ENCODE measurements around the gene DLEC1.
"Not testable (repeated sequence)": the region's sequence is repeated elsewhere in the genome, so short reads cannot be mapped to it uniquely, and the experiment has no call there.

DLEC1 gene

DNA sequence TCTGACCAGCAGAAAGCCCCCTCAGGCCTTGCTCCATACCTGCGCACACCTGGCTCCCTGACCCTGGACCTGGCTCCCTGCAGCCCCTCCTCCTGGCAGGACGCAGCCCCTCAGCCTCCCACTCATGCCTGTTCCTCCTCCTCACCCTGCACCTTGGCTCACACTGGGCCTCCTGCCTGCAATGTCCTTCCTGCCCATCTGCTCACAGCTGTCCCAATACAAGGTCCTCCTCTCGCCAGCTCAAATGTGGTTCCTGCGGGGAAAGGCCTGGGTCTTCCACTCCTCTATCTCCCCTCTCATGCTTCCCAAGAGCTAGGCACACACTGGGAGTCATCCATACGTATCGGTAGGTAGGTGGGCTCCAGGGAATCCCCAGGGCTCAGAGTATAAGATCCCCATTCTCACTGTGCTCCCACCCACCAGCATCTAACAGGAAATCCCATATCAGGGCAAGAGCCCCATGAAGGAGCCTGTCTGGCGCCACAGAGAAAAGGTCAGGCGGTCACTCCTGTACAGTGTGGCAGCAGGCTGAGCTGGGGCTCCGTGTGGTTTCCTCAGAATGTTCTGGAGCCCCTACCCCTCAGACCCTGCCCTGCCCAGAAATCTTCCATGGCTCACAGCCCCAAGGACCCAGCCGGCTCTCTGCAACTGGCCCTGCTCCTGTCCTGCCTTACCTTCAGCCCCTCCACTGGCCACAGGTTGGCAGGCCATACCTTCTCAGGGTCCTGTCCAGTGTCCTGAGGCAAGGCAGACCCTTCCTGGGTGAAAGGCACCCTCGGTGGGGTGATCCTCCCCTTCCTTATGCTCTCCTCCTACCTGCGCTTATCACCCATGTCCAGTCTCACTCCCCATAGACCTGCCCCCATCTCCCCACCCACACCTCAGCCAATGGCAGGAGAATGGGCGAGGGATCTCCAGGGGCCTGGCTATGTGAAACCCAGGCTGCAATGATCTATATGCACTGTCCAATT, 20.4 kb upstream of the DLEC1 start:
- no peak for DNase-seq (ENCODE audit: low spot score)

DNA sequence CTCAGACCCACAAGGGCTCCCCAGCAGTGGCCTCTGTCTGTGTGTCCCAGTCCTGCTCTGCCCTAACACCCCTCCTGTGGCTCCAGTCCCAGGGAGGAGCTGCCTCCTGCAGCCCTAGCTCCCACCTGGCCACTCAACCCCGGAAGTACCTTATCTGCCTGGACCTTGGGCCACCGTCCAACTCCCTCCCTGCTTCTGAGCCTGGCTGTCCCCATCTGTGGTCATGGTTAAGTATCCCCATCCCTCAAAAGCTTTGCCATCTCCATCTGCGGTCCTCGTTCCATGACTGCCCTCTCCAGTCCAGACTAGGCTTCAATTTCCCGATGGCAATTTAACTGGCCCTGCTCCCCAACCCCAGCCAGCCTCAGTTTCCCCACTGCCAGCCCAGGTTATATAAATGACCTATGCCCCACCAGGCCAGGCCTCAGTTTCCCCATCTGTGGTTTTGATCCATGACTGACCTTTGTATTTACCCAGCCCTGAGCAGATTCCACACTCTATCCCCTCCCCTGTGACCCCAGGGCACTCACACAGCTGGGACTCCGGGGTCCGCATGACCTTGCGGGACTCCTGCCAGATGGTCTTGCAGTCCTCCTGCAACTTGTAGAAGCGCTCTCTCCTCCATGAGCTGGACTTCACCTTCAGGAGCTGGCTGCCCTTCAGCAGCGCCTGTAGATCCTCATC, 19.2 kb upstream of the DLEC1 start:
- DNase-seq (ENCODE audit: low spot score) = no peak

DNA sequence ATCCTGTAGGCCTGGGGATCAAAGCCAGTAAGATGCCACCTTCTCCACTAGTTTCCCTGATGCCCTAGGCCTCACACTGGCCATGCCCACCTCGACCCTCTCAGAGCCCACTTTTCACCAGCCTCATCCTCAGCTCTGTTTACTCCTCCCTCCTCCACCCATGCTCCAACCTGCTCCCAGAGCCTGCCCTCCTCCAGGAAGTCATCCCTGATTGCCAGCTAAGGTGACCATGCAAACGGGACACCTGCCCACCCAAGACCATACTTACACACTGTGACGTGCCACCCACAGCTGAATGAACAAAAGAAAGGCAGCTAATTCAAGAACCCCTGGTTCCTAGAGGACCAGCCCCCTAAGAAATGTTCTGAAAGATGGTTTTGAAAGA, 18.7 kb upstream of the DLEC1 start:
- DNase-seq (ENCODE audit: low spot score) = no peak

DNA sequence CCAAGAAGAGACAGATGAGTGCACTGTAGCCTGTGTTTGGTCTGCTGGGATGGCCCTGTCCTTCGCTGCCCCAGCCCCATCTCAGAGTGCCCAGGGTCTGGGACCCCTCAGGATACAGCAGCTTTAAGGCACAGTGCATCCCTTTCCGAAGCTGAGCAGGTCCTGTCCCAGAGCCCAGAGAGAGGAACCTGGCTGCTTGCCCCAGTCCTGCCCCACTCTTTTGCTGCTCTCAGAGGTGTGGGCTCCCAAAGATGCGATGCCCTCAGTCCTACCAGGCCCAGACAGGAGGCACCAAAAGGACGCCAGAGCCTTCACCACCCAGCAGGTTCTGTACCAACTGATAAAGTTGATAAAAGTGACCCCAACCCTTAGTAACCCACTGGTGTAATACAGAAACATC, 17.8 kb upstream of the DLEC1 start:
- no peak for DNase-seq (ENCODE audit: low spot score)

DNA sequence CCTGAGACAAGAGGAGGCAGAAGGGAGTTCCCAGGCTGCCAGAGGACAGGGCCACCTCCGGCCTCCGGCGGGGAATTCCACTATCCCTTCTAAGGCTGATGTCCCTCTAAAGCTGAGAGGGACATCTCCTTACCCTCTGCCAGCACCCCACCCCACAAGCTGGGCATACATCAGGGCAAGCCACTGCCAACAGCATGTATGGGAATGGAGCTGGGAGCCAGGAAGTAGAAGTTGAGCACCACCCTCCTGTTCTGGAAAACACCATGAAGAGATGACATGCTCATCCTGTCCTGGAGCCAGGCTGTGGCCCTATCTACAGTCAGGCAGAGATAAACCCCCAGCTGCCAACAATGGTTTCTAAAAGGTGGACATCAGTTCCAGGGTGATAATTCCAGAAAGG, 16.7 kb upstream of the DLEC1 start:
- DNase-seq (ENCODE audit: low spot score) = no peak

DNA sequence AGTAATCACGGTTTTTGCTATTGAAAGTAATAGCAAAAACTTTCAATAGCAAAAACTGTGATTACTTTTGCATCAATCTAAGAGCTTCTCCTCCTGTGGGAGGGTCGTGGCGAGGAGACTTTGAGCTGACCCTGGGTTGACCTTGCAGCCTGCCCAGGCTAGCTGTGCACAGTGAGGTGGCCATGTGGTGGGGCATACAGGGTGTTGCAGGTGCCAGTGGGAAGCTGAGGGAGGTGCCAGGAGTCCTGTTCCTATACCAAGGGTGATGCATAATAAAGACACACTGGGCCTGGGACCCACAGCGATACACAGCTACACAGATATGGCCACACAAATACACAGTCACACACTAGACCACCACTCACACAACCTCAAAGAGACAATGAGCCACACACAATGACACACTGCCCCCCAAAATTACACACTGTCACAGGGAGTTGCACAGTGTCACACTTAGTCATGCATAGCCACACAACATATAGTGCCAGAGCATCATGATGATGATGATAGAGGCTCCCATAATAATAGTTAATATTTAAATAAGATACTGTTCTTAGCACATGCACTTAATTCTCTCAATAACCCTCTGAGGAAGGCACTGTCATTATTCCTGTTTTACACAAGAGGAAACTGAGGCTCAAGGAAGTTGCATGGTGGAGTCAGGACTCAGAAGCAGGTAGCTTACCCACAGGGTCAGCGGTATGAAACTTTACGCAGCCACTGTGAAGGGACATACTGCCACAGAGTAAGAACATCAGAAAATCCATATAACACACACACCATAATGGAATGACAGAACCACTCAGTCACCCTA, 15.9 kb upstream of the DLEC1 start:
- no peak for DNase-seq (ENCODE audit: low spot score)

DNA sequence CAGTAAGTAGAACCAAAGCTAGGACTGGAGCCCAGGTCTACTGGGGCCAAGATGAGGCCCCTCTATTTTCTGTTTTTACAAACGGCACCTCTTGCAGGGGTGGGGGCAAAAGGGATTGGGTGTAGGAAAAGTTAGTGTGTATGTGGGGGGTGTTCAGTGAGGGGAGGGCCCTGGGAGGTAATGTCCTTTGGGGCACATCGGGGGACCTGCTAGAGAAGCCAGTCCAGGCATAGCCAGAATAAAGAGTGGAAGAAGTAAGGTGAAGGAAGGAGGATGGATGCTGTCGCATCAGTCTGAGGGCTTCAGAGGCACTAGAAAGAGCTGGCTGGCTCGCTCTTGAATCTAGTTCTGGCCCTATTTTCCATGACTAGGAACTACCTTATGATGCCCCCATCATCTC, 12.2 kb upstream of the DLEC1 start:
- DNase-seq (ENCODE audit: low spot score) = no peak

DNA sequence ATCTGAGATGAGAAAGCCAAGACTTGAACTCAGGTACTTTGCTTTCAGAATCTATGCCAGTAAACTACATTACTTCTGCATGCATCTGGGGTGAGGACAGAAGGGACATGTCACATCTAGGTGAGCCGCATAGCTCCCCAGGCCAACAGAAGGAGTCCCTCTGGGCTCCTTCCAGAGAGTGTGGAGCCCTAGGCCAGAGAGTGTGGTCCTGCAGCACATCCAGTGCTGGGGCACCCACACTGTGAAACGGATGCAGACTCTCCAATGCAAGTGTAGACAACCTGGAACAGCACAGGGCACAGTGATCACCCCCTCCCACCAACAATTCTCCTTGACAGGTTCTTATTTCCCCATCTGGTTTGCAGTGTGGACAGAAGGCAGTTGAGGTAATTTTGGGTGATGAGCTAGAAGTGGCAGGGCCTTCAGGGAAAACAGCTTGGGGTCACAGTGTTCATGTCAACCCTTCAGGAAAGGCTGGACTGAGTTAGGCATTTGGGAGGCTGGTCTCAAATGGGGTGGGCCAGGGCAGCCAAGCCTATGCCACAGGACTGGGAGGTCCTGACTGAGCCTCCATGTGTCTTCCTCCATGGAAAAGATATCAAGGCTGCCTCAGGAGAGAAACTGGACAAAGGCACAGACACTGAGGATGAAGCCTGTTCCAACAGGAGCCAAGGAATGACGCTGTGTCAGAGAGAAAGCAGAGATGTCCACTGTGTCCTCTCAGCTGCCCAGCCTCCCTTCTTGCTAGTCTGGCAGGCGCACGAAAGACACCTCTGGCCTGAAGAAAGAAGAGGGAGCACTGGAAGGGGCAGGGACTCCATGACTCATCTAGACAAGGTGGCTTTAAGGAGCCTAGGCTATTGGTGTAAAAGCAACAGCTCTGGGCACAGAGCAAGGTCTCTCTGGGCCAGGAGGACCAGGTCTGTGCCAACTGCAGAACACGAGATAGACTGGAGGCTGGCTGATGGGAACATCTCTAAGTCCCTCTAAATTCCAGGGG, 11.2 kb upstream of the DLEC1 start:
- DNase-seq (ENCODE audit: low spot score) = no peak

DNA sequence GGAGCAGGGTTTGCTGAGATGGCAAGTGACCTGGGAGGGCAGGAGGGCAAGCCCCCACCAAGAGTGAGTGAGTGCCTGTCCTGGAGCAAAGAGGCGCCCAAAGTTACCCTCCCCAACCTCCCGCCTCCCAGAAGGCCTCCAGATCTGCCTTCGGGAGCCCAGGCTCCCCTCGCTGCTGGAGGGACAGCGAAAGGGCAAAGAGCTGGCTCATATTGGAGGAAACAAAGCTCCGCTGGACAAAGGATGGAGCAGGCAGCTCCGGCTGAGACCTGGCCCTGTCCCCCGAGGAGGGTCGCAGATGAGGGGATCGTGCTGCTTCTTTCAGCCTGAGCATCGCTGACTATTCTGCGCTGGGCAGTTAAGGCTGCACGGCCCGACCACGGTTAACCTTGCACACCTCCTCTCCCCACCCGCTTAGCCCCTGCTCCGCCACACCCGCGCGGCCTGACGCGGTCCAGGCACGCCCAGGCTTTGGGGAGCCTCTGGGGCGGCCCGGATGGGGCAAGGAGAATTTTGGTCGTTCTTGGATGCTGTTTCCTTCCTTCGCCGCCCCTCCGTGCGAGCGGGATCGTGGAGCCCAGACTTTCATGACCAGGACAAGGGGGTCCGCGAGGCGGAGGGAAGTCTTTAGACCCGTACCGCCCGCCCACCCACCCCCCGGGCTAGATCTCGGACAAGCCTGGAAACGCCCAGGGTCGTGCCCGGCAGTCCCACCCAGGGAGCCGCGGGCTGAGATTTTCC, 10.2 kb upstream of the DLEC1 start:
- DNase-seq (ENCODE audit: low spot score) = no peak

DNA sequence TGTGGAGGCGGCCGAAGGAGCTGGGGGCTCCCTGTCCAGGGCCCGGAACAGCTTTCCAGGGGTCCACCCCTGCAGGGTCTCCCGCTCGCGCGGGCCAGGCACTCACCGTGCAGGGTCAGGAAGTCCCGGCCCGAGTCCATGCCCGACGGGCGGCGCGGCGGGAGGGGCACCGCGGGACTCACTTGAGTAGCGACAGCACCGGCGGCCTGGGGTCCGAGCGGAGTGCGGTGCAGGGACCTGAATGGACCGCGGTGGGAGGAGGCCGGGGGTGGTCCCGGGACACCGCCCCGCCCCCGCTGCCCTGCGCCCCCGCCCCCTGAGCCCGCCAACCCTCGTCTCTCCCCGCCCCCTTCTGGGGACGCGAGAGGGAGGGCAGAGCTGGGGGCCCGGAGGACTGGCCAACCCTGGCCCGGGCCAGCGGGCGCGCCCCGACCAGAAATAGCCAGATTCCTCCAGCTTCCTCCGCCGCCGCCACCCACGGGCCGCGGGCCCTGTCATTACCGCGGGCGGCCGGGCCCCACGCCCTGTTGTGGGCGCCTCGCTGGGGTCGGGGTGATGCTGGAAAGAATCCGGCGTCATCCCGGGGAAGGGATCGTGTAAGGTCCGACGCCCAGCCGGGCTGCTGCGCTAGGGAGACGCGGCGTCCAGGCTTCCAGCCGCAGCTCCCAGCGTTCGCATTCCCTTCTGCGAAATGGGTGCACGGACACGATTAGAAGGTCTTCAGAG, 9.4 kb upstream of the DLEC1 start, which contains the start of gene PLCD1:
TSS of gene PLCD1 (minus strand) at position 243 of the 726 bp plus-strand sequence. CDS start at position 140, 103 bp downstream.
- DNase-seq (ENCODE audit: low spot score) = peak; percentile 60

DNA sequence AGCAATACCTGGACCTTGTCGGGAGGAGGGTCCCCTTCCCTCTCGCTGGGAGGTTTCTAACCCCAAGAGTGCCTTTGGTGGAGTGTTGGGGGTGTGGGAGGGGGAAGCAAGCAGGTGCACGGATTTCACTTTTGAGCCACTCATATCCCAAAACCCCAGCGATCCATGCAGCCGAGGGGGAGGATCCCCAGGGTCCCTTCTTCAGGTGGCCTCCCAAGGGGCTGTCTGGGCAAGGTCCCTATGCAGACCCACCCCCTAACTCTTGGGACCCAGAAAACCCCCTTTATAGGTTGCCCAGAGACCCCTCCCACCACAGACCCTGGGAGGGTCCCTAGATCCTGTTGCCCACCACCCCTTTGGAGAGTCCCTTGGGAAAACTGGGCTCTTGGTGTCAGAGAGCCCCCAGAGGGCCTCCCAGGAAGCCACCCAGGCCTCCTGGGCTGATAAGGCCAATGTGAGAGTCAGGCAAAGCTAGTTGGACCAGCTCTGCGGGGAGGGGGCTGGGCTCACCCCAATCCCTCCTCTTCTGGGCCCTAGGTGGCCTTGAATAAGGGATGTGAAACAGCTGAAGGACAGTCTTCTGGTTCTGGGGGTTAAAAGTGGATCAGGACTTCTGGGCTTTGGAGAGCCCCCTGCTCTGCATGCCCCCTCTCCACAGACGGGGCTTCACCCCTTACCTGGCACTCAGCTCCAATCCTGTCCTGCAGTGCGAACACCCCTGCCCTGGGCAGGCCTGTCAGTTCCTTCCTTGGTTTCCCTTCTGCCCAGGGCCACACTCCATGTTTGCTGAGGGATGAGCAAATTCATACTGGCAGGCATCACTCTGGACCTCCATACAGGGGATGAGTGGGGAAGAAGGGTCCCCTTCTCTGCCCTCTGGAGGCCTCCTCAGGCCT, 8.6 kb upstream of the DLEC1 start:
- no peak for DNase-seq (ENCODE audit: low spot score)

DNA sequence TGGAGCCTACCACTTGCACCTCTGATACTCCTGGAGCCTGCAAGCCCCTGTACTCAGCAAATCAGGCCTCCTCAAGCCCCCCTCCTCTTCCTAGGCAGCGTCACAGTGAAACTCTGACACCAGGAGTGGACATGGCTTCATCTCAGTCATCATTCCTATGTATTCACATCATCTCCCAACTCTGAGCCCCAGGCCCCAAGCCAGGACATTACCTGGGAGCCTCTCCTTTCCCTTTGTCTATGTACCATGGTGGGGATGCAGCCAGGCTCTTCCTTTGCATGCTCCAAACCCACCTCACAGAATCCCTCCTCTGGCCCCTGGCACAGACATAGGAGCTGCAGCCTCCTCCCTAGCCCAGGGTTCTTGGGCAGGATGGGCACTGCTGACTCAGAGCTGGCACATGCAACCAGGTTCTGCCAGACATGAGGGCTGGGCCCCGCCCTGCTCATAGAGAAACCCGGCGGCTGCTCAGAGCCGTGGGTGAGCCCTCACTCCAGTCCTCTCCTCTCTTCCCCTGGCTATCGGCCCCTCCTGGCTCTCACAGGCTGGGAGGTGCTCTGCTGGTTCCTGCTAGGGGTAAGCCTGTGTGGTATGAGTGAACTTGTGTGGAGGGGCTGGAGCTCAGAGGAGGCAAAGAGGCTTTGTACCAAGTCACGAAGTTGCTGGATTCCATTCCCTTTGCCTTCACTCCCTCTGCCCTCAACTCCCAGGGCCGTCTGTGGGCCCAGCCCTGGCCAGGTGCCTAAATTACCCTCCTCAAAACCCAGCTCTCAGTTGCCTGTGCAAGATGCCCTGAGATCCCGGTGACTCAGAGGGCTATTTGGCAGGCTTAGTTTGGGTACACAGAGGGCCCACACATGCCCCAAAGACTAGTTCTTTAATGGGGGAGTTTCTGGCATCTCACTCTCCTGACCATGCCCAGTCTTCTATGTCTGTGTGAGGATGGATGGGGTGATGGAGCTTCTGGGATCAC, 7.7 kb upstream of the DLEC1 start:
- DNase-seq (ENCODE audit: low spot score) = no peak

DNA sequence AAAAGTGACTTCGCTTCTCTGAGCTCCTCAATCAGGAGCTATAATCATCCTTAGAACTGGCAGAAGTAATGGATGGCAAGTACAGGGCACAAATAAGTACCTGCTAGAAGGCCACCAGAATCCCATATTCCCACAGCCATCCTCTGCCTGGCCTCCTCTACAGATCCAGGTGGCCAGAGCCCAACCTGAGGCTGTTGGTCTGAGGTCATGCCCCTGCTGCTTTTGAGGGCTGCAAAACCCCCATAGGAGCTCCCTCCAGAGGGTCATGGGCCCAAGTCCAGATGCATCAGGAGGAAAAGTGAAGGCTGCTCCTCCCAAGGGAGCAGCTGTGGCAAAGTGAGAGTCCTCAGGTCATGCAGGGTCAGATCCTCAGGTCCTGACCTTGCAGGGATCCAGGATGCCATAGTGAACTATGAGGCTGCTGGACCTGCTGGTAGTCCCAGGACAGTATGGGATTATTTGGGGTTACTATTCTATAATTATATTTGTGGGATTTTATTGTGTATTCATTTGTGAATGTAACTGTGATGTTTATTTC, 6.6 kb upstream of the DLEC1 start:
- no peak for DNase-seq (ENCODE audit: low spot score)

DNA sequence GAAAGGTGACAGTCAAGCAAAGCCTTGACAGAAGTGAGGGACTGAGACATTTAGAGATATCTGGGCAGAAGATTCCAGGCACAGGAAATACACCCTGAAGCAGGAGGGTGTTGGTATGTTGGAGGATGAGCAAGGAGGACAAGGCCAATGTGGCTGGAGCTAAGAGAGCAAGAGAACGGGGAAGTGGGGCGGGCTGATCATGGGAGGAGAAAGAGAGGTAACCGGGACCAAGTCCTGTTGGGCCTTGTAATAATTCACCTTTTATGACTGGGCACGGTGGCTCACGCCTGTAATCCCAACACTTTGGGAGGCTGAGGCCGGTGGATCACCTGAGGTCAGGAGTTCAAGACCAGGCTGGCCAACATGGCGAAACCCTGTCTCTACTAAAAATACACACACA, 5.4 kb upstream of the DLEC1 start:
- not testable (repeated sequence) for DNase-seq (ENCODE audit: low spot score)

DNA sequence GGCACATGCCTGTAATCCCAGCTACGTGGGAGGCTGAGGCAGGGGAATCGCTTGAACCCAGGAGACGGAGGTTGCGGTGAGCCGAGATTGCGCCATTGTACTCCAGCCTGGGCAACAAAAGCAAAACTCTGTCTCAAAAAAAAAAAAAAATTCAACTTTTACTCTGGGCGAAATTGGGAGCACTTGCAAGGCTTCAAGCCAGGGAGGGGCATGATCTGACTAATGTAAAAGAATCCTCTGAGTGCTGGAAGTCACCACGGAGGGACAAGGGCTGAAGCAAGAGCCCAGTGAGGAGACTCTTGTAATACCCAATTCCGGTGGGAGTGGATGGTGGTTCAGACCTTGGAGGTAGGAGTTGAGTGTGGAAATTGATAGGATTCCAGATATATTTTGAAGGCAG, 4.7 kb upstream of the DLEC1 start:
- not testable (repeated sequence) for DNase-seq (ENCODE audit: low spot score)

DNA sequence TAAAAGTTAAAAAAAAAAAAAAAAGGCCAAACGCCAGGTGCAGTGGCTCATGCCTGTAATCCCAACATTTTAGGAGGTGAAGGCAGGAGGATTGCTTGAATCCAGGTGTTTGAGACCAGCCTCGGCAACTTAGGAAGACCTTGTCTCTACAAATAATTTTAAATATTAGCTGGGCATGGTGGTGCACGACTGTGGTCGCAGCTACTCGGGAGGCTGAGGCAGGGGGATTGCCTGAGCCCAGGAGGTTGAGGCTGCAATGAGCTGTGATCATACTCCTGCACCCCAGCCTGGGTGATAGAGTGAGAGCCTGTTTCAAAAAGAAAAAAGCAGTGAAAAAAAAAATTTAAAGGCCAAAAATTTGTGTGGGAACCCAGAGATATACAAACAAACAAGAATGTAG, 2.7 kb upstream of the DLEC1 start:
- no peak for DNase-seq (ENCODE audit: low spot score)

DNA sequence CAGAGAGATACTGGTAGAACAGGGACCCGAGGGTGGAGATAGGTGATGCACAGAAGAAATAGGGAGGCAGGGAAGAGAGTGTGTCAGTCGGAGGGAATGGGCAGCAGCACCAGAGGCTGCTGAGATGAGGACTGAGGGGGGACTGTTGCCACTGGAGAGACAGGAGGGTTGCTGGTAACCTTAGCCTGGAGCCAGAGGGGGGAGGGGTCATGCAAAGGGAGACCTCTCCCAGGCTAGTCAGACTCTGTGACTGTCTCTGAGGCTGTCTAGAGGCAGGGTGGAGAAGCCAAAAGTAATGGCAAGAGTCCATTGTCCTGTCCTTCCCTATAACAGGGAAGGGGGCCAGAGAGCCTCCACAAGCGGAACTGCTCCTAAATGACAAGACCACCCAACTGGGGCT, 2.1 kb upstream of the DLEC1 start:
- no peak for DNase-seq (ENCODE audit: low spot score)

Measured in globus pallidus (tissue), 1 donor.